Neural progenitor cell (in vitro differentiated cells): ENCODE data around the gene CELF5.

ENCODE experiments used
- CTCF ChIP-seq: fragments of 200-600 bp; sonication (generic); IDR thresholded peaks from 2 replicates; pipeline ENCODE4 v1.5.1; 2017; ENCODE audit warnings: antibody characterized with exemption, mild to moderate bottlenecking
- EZH2 ChIP-seq: fragments of 200-600 bp; sonication (generic); IDR thresholded peaks from 2 replicates; pipeline ENCODE4 v1.6.1; 2017; ENCODE audit warnings: antibody characterized with exemption, mild to moderate bottlenecking, moderate library complexity

- TF ChIP-seq CTCF (no peak), EZH2 (no peak)
These were observed 112.4 kb downstream of the CELF5 start for GRCh38 chr19:3336680-3337523.
